Subcutaneous abdominal adipose tissue (tissue), 5 donors: Measurements from ENCODE around the gene ATOH1.

Experiments
- H3K27ac ChIP-seq: one replicate; pipeline ENCODE4 v1.7.0; 2013; ENCODE audit warnings: low read depth, mild to moderate bottlenecking, inconsistent platforms, low read length, moderate library complexity
- H3K27me3 ChIP-seq, 5 donors: one replicate each; pipeline ENCODE4 v1.7.0; 2013; ENCODE audit warnings: low read length in 5 of 5, inconsistent platforms in 1 of 5; ENCODE audit not compliant: control insufficient read depth in 5 of 5, insufficient read depth in 4 of 5
- H3K36me3 ChIP-seq, 5 donors: one replicate each; pipeline ENCODE4 v1.7.0; 2013; ENCODE audit warnings: low read length in 5 of 5; ENCODE audit not compliant: control insufficient read depth in 5 of 5, insufficient read depth in 5 of 5
- H3K4me1 ChIP-seq, 5 donors: one replicate each; pipeline ENCODE4 v1.7.0; 2013; ENCODE audit warnings: low read length in 5 of 5, mild to moderate bottlenecking in 3 of 5, moderate library complexity in 1 of 5; ENCODE audit not compliant: control insufficient read depth in 5 of 5, insufficient read depth in 5 of 5
- H3K4me3 ChIP-seq, 5 donors: one replicate each; pipeline ENCODE4 v1.7.0; 2013; ENCODE audit warnings: low read length in 5 of 5, low read depth in 1 of 5
- H3K9ac ChIP-seq, 5 donors: one replicate each; pipeline ENCODE4 v1.7.0; 2013; ENCODE audit warnings: low read length in 5 of 5, mild to moderate bottlenecking in 4 of 5, moderate library complexity in 3 of 5
- H3K9me3 ChIP-seq, 5 donors: one replicate each; pipeline ENCODE4 v1.7.0; 2013; ENCODE audit warnings: low read length in 5 of 5; ENCODE audit not compliant: control insufficient read depth in 5 of 5
- donor health status: healthy.
- donor health status: healthy.
- donor health status: healthy.
- donor health status: healthy.
- donor health status: healthy.

Gene ATOH1, protein sequence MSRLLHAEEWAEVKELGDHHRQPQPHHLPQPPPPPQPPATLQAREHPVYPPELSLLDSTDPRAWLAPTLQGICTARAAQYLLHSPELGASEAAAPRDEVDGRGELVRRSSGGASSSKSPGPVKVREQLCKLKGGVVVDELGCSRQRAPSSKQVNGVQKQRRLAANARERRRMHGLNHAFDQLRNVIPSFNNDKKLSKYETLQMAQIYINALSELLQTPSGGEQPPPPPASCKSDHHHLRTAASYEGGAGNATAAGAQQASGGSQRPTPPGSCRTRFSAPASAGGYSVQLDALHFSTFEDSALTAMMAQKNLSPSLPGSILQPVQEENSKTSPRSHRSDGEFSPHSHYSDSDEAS

GRCh38 chr4:93828332-93828994 lies at the start of gene ATOH1:
Gene ATOH1 (plus strand): TSS chr4:93828753. CDS start chr4:93828927, 174 bp downstream.
- no peaks in the 10 kb centered on the region for H3K9me3 ChIP-seq

GRCh38 chr4:93779228-93779627 lies 49.3 kb upstream of the ATOH1 start:
- Histone ChIP-seq H3K27ac (no peak overlapping the region), H3K4me3 (no peak overlapping the region), H3K36me3 (no peaks in the 10 kb centered on the region), H3K9me3 (no peaks in the 10 kb centered on the region), H3K27me3 (peaks cover 0 to 2% (median 0%) of the 10 kb centered on the region in 5 donors), H3K9ac (no peak overlapping the region), H3K4me1 (no peaks in the 10 kb centered on the region)

More at GRCh38 chr4:93828332-93828994, at the start of gene ATOH1:
- H3K27me3 ChIP-seq = peaks cover 41 to 72% (median 60%) of the 10 kb centered on the region in 5 donors
- no peak within 1 kb of the TSS for H3K27ac ChIP-seq
- H3K4me1 ChIP-seq = peaks cover 0 to 31% (median 25%) of the 10 kb centered on the region in 5 donors
- H3K36me3 ChIP-seq = no peaks in the 10 kb centered on the region
- H3K9ac ChIP-seq = no peak within 1 kb of the TSS
- H3K4me3 ChIP-seq = peak within 1 kb of the TSS; percentile 51 to 69 (median 54)

- Histone ChIP-seq H3K27ac (no peak overlapping the region), H3K27me3 (peaks cover 0 to 2% (median 0%) of the 10 kb centered on the region in 5 donors), H3K36me3 (no peaks in the 10 kb centered on the region), H3K9ac (no peak overlapping the region), H3K4me1 (no peaks in the 10 kb centered on the region), H3K4me3 (no peak overlapping the region), H3K9me3 (no peaks in the 10 kb centered on the region)
These were observed 48.5 kb upstream of the ATOH1 start for GRCh38 chr4:93780080-93780479.

GRCh38 chr4:93781198-93781597 lies 47.4 kb upstream of the ATOH1 start:
- H3K9me3 ChIP-seq = no peaks in the 10 kb centered on the region
- H3K4me1 ChIP-seq = no peaks in the 10 kb centered on the region
- H3K27ac ChIP-seq = no peak overlapping the region
- H3K36me3 ChIP-seq = no peaks in the 10 kb centered on the region
- H3K27me3 ChIP-seq = peaks cover 0 to 2% (median 0%) of the 10 kb centered on the region in 5 donors
- no peak overlapping the region for H3K4me3 ChIP-seq
- no peak overlapping the region for H3K9ac ChIP-seq

- Histone ChIP-seq H3K27me3 (no peaks in the 10 kb centered on the region), H3K9me3 (no peaks in the 10 kb centered on the region), H3K4me1 (no peaks in the 10 kb centered on the region), H3K4me3 (no peak overlapping the region), H3K9ac (no peak overlapping the region), H3K27ac (no peak overlapping the region), H3K36me3 (no peaks in the 10 kb centered on the region)
These were observed 42.4 kb upstream of the ATOH1 start for GRCh38 chr4:93786149-93786548.

- no peaks in the 10 kb centered on the region for H3K9me3 ChIP-seq
- no peaks in the 10 kb centered on the region for H3K4me1 ChIP-seq
- H3K36me3 ChIP-seq = no peaks in the 10 kb centered on the region
- no peaks in the 10 kb centered on the region for H3K27me3 ChIP-seq
- no peak overlapping the region for H3K27ac ChIP-seq
- no peak overlapping the region for H3K9ac ChIP-seq
- no peak overlapping the region for H3K4me3 ChIP-seq
These were observed 39.8 kb upstream of the ATOH1 start for GRCh38 chr4:93788712-93789111.

- Histone ChIP-seq H3K36me3 (no peaks in the 10 kb centered on the region), H3K9me3 (no peaks in the 10 kb centered on the region), H3K4me3 (no peak overlapping the region), H3K27me3 (peaks cover 0 to 5% (median 0%) of the 10 kb centered on the region in 5 donors), H3K27ac (no peak overlapping the region), H3K9ac (no peak overlapping the region), H3K4me1 (no peaks in the 10 kb centered on the region)
These were observed 36.9 kb upstream of the ATOH1 start for GRCh38 chr4:93791570-93792195.

GRCh38 chr4:93802045-93802444 lies 26.5 kb upstream of the ATOH1 start:
- H3K4me1 ChIP-seq = no peaks in the 10 kb centered on the region
- no peak overlapping the region for H3K4me3 ChIP-seq
- no peak overlapping the region for H3K9ac ChIP-seq
- no peaks in the 10 kb centered on the region for H3K36me3 ChIP-seq
- no peaks in the 10 kb centered on the region for H3K9me3 ChIP-seq
- no peak overlapping the region for H3K27ac ChIP-seq
- peaks cover 0 to 4% (median 0%) of the 10 kb centered on the region in 5 donors for H3K27me3 ChIP-seq

- Histone ChIP-seq H3K27ac (no peak overlapping the region), H3K4me1 (peaks cover 0 to 3% (median 0%) of the 10 kb centered on the region in 5 donors), H3K9ac (no peak overlapping the region), H3K36me3 (no peaks in the 10 kb centered on the region), H3K4me3 (no peak overlapping the region), H3K9me3 (no peaks in the 10 kb centered on the region), H3K27me3 (peaks cover 0 to 8% (median 0%) of the 10 kb centered on the region in 5 donors)
These were observed 18.8 kb upstream of the ATOH1 start for GRCh38 chr4:93809773-93810172.
